ENCODE measurements around the gene RAP2A.

The RAP2A gene

DNA sequence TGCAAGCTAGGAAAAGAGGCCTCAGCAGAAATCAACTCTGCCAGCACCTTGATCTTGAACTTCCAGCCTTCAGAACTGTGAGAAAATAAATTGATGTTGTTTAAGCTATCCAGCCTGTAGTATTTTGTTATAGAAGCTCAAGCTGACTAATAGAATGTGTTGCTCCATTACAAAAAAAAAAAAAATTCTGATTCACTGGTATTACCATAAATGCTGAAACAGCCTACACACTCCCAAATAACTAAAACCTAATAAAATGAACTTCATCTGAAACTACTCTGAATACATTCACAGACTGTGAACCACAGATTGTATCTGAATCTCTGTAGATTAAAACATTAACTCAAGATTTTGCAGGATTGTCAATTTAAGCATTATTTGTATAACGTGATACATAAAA is 49.5 kb downstream of the RAP2A start:
- H3K36me3 Mint-ChIP-seq: no peaks in the 10 kb centered on the region
- H3K4me1 Mint-ChIP-seq: no peaks in the 10 kb centered on the region
- DNase-seq: no peak
- H3K9me3 Mint-ChIP-seq: no peaks in the 10 kb centered on the region
- ATAC-seq (replicated peaks): no peak
- H3K27me3 Mint-ChIP-seq: peaks cover 0 to 9% of the 10 kb centered on the region in 2 donors
- no peak overlapping the region for H3K4me3 Mint-ChIP-seq
- H3K27ac Mint-ChIP-seq: no peak overlapping the region

GRCh38 chr13:97484301-97484700 is 50.3 kb downstream of the RAP2A start:
- Mint-ChIP-seq H3K27me3 (peaks cover 0 to 9% of the 10 kb centered on the region in 2 donors), H3K9me3 (no peaks in the 10 kb centered on the region), H3K36me3 (no peaks in the 10 kb centered on the region), H3K27ac (no peak overlapping the region), H3K4me1 (no peaks in the 10 kb centered on the region), H3K4me3 (no peak overlapping the region)
- ATAC-seq (replicated peaks) (no peak), DNase-seq (no peak)

GRCh38 chr13:97485320-97485719 is 51.4 kb downstream of the RAP2A start:
- ATAC-seq (replicated peaks) (no peak), DNase-seq (no peak)
- H3K4me1 Mint-ChIP-seq: no peaks in the 10 kb centered on the region
- no peaks in the 10 kb centered on the region for H3K36me3 Mint-ChIP-seq
- no peak overlapping the region for H3K4me3 Mint-ChIP-seq
- H3K9me3 Mint-ChIP-seq: peaks cover 0 to 2% of the 10 kb centered on the region in 2 donors
- H3K27ac Mint-ChIP-seq: no peak overlapping the region
- peaks cover 0 to 9% of the 10 kb centered on the region in 2 donors for H3K27me3 Mint-ChIP-seq

DNA sequence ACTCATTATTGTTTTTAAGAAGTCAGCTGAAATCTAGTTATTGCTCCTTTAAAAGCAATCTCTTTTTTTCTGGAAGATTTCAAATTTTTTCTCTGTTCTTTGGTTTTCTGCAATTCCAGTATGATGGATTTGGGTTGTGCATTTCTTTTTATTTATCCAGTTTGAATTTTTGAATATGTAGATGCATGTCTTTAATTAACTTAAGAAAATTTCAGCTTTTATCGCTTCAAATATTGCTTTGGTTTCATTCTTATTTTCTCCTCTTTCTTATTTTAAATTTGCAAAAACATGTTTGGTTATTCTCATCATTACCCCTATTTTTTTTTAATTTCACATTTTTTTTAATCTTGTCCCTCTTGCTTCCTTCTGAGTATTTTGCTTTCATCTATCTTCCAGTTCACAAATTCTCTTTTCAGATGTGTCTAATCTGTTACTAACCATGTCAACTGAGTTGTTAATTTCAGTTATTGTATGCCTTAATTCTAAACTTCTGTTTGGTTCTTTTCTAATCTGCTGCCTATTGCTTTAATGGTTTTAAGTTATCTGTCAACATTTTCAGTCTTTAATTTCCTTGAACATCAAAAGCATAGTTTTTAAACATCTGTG is 56.8 kb downstream of the RAP2A start:
- peaks cover 0 to 3% of the 10 kb centered on the region in 2 donors for H3K36me3 Mint-ChIP-seq
- H3K4me3 Mint-ChIP-seq: no peak overlapping the region
- peaks cover 9 to 10% of the 10 kb centered on the region in 2 donors for H3K27me3 Mint-ChIP-seq
- no peaks in the 10 kb centered on the region for H3K4me1 Mint-ChIP-seq
- no peak for ATAC-seq (replicated peaks)
- no peak overlapping the region for H3K27ac Mint-ChIP-seq
- H3K9me3 Mint-ChIP-seq: peaks cover 5 to 6% of the 10 kb centered on the region in 2 donors
- no peak for DNase-seq

DNA sequence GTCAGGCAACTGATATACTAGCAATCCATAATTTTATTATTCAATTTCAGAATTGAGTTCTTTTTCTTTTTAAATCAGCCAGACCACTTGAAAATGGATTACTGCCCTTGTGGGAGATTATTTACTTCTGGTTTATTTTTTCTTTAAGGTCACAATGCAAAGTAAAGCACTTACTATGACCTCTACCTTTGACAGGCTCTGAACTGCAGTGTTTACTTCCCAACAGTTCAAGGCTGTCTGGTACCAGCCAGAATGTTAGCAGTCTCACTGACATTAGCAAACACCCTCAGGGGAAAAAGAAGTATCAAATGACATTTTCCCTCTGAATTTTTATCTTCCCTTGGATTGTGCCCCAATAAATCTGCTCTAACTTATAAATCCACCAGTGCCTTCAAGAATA is 57.5 kb downstream of the RAP2A start:
- peaks cover 5 to 6% of the 10 kb centered on the region in 2 donors for H3K9me3 Mint-ChIP-seq
- no peak overlapping the region for H3K27ac Mint-ChIP-seq
- DNase-seq: no peak
- H3K27me3 Mint-ChIP-seq: peaks cover 6 to 10% of the 10 kb centered on the region in 2 donors
- no peaks in the 10 kb centered on the region for H3K4me1 Mint-ChIP-seq
- ATAC-seq (replicated peaks): no peak
- H3K4me3 Mint-ChIP-seq: no peak overlapping the region
- H3K36me3 Mint-ChIP-seq: peaks cover 0 to 3% of the 10 kb centered on the region in 2 donors

DNA sequence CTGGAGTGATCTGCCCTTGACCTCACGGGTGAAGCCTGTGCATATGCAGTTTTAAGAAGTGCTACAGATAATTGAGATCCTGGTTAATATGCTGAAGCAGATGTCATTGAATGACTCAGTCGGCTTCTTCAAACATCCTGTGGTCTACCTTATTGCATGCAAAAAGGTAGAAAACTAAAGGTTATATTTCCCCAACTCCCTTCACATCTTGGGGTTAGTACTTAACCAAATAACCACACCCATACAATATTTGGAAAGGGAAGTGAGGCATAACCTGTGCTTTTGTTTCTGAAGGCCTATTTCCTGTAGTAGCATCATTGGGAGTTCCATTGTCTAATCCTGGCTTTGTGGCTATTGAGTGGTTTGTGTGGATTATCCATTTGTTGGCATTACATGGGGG is 58.3 kb downstream of the RAP2A start:
- peaks cover 5 to 6% of the 10 kb centered on the region in 2 donors for H3K9me3 Mint-ChIP-seq
- DNase-seq (no peak), ATAC-seq (replicated peaks) (no peak)
- no peaks in the 10 kb centered on the region for H3K4me1 Mint-ChIP-seq
- no peak overlapping the region for H3K4me3 Mint-ChIP-seq
- H3K27me3 Mint-ChIP-seq: peaks cover 0 to 13% of the 10 kb centered on the region in 2 donors
- no peak overlapping the region for H3K27ac Mint-ChIP-seq
- peaks cover 0 to 3% of the 10 kb centered on the region in 2 donors for H3K36me3 Mint-ChIP-seq

DNA sequence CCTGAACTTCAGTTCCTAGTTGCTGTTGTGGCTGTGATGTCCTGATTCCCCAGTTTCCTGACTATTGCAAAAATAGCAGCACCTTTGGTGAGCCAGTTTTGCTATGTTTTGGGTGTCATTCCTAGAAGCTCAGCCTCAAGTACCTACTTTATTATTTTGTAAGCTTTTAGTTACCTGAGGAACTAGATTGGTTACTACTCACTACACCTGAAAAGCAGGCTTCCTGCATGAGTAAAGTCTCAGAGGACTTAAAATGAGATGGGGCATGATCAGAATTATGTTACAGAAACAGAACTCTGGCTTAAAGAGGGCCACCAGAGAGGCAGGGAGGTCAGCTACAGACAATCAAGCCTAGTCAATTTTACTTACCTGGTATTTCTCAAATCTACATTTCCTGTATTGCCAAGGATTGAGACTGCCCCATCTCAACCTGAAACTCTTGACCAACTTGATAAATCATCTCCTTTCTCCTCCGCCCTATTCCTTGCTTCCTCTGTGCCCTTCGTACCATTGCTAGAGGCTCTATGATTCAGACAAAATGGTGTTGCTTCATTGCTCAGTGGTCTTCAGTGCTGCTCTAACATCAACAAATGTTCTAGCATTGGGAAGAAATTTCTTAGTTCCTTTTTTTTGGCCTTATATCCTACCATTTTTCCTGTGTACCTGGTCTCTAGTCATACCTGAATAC is 58.9 kb downstream of the RAP2A start:
- peaks cover 0 to 3% of the 10 kb centered on the region in 2 donors for H3K36me3 Mint-ChIP-seq
- peaks cover 5 to 6% of the 10 kb centered on the region in 2 donors for H3K9me3 Mint-ChIP-seq
- H3K4me1 Mint-ChIP-seq: no peaks in the 10 kb centered on the region
- H3K27me3 Mint-ChIP-seq: peaks cover 0 to 14% of the 10 kb centered on the region in 2 donors
- H3K4me3 Mint-ChIP-seq: no peak overlapping the region
- ATAC-seq (replicated peaks) (no peak), DNase-seq (no peak)
- no peak overlapping the region for H3K27ac Mint-ChIP-seq

GRCh38 chr13:97493456-97493855 is 59.5 kb downstream of the RAP2A start:
- H3K27ac Mint-ChIP-seq: no peak overlapping the region
- DNase-seq (no peak), ATAC-seq (replicated peaks) (no peak)
- no peaks in the 10 kb centered on the region for H3K4me1 Mint-ChIP-seq
- peaks cover 0 to 16% of the 10 kb centered on the region in 2 donors for H3K27me3 Mint-ChIP-seq
- H3K4me3 Mint-ChIP-seq: no peak overlapping the region
- peaks cover 5 to 6% of the 10 kb centered on the region in 2 donors for H3K9me3 Mint-ChIP-seq
- peaks cover 0 to 3% of the 10 kb centered on the region in 2 donors for H3K36me3 Mint-ChIP-seq

DNA sequence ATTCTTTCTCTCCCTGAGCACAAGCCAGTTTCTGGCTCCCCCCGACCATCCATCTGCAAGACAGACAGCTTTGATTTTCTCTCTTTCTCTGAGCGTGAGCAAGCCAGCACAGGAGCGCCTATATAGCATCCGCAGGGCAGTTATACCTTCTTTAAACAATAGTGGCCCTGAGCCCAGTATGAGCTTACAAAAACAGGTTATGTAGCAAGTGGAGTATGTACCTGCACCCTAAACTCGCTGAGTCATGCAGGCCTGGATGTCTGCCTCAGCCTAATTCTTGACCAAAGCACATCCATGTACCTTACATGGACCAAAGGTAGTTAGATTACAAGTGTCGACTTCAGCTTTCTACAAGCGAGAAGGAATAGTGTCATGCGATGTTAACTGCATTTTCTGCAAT is 61.7 kb downstream of the RAP2A start:
- Mint-ChIP-seq H3K27ac (no peak overlapping the region), H3K27me3 (peaks cover 0 to 16% of the 10 kb centered on the region in 2 donors)
- ATAC-seq (replicated peaks): no peak

GRCh38 chr13:97496511-97496910 is 62.5 kb downstream of the RAP2A start:
- Mint-ChIP-seq H3K9me3 (no peaks in the 10 kb centered on the region), H3K4me1 (no peaks in the 10 kb centered on the region), H3K27me3 (peaks cover 0 to 12% of the 10 kb centered on the region in 2 donors), H3K4me3 (no peak overlapping the region), H3K27ac (no peak overlapping the region), H3K36me3 (no peaks in the 10 kb centered on the region)
- no peak for ATAC-seq (replicated peaks)
- DNase-seq: no peak

More for the DNA sequence above, 61.7 kb downstream of the RAP2A start:
- Mint-ChIP-seq H3K4me3 (no peak overlapping the region), H3K9me3 (peaks cover 3 to 5% of the 10 kb centered on the region in 2 donors), H3K4me1 (no peaks in the 10 kb centered on the region), H3K36me3 (peaks cover 0 to 3% of the 10 kb centered on the region in 2 donors)
- DNase-seq: no peak

- ATAC-seq (replicated peaks) (no peak), DNase-seq (no peak)
- H3K36me3 Mint-ChIP-seq: no peaks in the 10 kb centered on the region
- peaks cover 8 to 12% of the 10 kb centered on the region in 2 donors for H3K27me3 Mint-ChIP-seq
- no peak overlapping the region for H3K27ac Mint-ChIP-seq
- H3K4me3 Mint-ChIP-seq: no peak overlapping the region
- no peaks in the 10 kb centered on the region for H3K9me3 Mint-ChIP-seq
- H3K4me1 Mint-ChIP-seq: no peaks in the 10 kb centered on the region
These were observed 63.4 kb downstream of the RAP2A start for GRCh38 chr13:97497400-97497799.

- DNase-seq (no peak), ATAC-seq (replicated peaks) (no peak)
- peaks cover 12 to 15% of the 10 kb centered on the region in 2 donors for H3K27me3 Mint-ChIP-seq
- H3K4me1 Mint-ChIP-seq: no peaks in the 10 kb centered on the region
- no peaks in the 10 kb centered on the region for H3K36me3 Mint-ChIP-seq
- no peak overlapping the region for H3K27ac Mint-ChIP-seq
- no peak overlapping the region for H3K4me3 Mint-ChIP-seq
- no peaks in the 10 kb centered on the region for H3K9me3 Mint-ChIP-seq
These were observed 64.5 kb downstream of the RAP2A start for GRCh38 chr13:97498419-97498818.

DNA sequence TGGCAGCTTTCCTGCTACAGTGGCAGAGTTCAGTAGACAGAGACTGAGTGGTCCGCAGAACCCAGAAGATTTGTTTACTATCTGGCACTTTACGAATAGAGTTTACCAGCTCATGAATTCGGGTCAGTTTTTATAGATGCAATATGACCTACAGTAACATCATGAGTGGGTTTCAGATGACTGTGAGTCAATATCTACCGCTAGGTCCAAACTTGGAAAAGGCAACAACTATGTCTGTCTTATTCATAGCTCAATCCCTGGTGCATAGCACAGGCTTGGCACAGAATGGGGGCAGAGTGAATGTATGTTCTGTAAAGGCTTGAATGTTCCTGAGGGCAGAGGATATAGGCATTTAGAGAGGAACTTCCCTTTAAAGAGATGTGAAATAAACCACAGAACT is 65.2 kb downstream of the RAP2A start:
- no peaks in the 10 kb centered on the region for H3K9me3 Mint-ChIP-seq
- ATAC-seq (replicated peaks): no peak
- no peak overlapping the region for H3K27ac Mint-ChIP-seq
- no peak for DNase-seq
- no peaks in the 10 kb centered on the region for H3K4me1 Mint-ChIP-seq
- no peak overlapping the region for H3K4me3 Mint-ChIP-seq
- peaks cover 14 to 20% of the 10 kb centered on the region in 2 donors for H3K27me3 Mint-ChIP-seq
- no peaks in the 10 kb centered on the region for H3K36me3 Mint-ChIP-seq

GRCh38 chr13:97502181-97502580 is 68.2 kb downstream of the RAP2A start:
- Mint-ChIP-seq H3K9me3 (no peaks in the 10 kb centered on the region), H3K27me3 (peaks cover 14 to 21% of the 10 kb centered on the region in 2 donors), H3K36me3 (no peaks in the 10 kb centered on the region), H3K4me1 (peaks cover 0 to 4% of the 10 kb centered on the region in 2 donors), H3K27ac (no peak overlapping the region), H3K4me3 (no peak overlapping the region)
- no peak for DNase-seq
- no peak for ATAC-seq (replicated peaks)

- H3K27me3 Mint-ChIP-seq: peaks cover 14 to 21% of the 10 kb centered on the region in 2 donors
- H3K4me1 Mint-ChIP-seq: peaks cover 0 to 4% of the 10 kb centered on the region in 2 donors
- DNase-seq (no peak), ATAC-seq (replicated peaks) (no peak)
- H3K9me3 Mint-ChIP-seq: no peaks in the 10 kb centered on the region
- H3K36me3 Mint-ChIP-seq: no peaks in the 10 kb centered on the region
- no peak overlapping the region for H3K4me3 Mint-ChIP-seq
- no peak overlapping the region for H3K27ac Mint-ChIP-seq
These were observed 68.7 kb downstream of the RAP2A start for GRCh38 chr13:97502706-97503105.
